Left hindlimb (tissue), 1 donor: ENCODE data around the gene RSF1.
"Not testable (repeated sequence)": the region's sequence is repeated elsewhere in the genome, so short reads cannot be mapped to it uniquely, and the experiment has no call there.

ENCODE experiments used
- DNase-seq: peaks from one replicate; pipeline ENCODE4 v3.0.0-alpha.2; 2018

RSF1 gene

GRCh38 chr11:77820565-77821348, at the start of gene RSF1, which contains the start of gene AAMDC:
TSS of gene RSF1 (minus strand) at chr11:77820722. CDS start at chr11:77820714, 8 bp downstream.
TSS of gene AAMDC (plus strand) at chr11:77821144. CDS start at chr11:77842497, 21,353 bp downstream.
- peak; percentile 100 for DNase-seq

GRCh38 chr11:77868744-77869143, 48.2 kb upstream of the RSF1 start:
- DNase-seq: no peak

GRCh38 chr11:77866336-77866735, 45.8 kb upstream of the RSF1 start:
- no peak for DNase-seq

- no peak for DNase-seq
Observed at GRCh38 chr11:77865805-77866204, 45.3 kb upstream of the RSF1 start.

- DNase-seq: not testable (repeated sequence)
Observed at GRCh38 chr11:77861444-77861843, 40.9 kb upstream of the RSF1 start.

- DNase-seq: not testable (repeated sequence)
Observed at GRCh38 chr11:77857906-77858457, 37.5 kb upstream of the RSF1 start.

GRCh38 chr11:77854838-77855237, 34.3 kb upstream of the RSF1 start:
- DNase-seq: no peak

- no peak for DNase-seq
Observed at GRCh38 chr11:77851503-77851902, 31.0 kb upstream of the RSF1 start.

GRCh38 chr11:77843700-77844099, 23.2 kb upstream of the RSF1 start:
- DNase-seq: not testable (repeated sequence)

GRCh38 chr11:77842441-77843121, 22.1 kb upstream of the RSF1 start:
- no peak for DNase-seq

- no peak for DNase-seq
Observed at GRCh38 chr11:77833302-77833701, 12.8 kb upstream of the RSF1 start.

- DNase-seq: no peak
Observed at GRCh38 chr11:77828926-77829325, 8.4 kb upstream of the RSF1 start.

- DNase-seq: no peak
Observed at GRCh38 chr11:77823775-77824174, 3.3 kb upstream of the RSF1 start.

GRCh38 chr11:77822126-77822525, 1.6 kb upstream of the RSF1 start:
- not testable (repeated sequence) for DNase-seq

GRCh38 chr11:77821349-77821851, 878 bp upstream of the RSF1 start:
- DNase-seq: peak; percentile 50

- peak; percentile 76 for DNase-seq
Observed at GRCh38 chr11:77819921-77820564, 479 bp downstream of the RSF1 start.

- DNase-seq: peak; percentile 87
Observed at GRCh38 chr11:77819411-77819920, 1.1 kb downstream of the RSF1 start.

- no peak for DNase-seq
Observed at GRCh38 chr11:77815459-77815858, 5.1 kb downstream of the RSF1 start.

- DNase-seq: no peak
Observed at GRCh38 chr11:77814848-77815247, 5.7 kb downstream of the RSF1 start.

- no peak for DNase-seq
Observed at GRCh38 chr11:77813256-77813655, 7.3 kb downstream of the RSF1 start.

- no peak for DNase-seq
Observed at GRCh38 chr11:77806993-77807392, 13.5 kb downstream of the RSF1 start.

GRCh38 chr11:77806415-77806814, 14.1 kb downstream of the RSF1 start:
- no peak for DNase-seq

- DNase-seq: no peak
Observed at GRCh38 chr11:77801477-77801876, 19.0 kb downstream of the RSF1 start.
